ENCODE results near the gene RRAD.
"Not testable (repeated sequence)": the region's sequence is repeated elsewhere in the genome, so short reads cannot be mapped to it uniquely, and the experiment has no call there.

Gene RRAD, protein sequence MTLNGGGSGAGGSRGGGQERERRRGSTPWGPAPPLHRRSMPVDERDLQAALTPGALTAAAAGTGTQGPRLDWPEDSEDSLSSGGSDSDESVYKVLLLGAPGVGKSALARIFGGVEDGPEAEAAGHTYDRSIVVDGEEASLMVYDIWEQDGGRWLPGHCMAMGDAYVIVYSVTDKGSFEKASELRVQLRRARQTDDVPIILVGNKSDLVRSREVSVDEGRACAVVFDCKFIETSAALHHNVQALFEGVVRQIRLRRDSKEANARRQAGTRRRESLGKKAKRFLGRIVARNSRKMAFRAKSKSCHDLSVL

GRCh38 chr16:66925322-66925840, at the start of gene RRAD:
RRAD (minus strand) TSS chr16:66925535; CDS start chr16:66925179, 356 bp downstream.
- DNase-seq = peak; percentile 27

GRCh38 chr16:66974932-66975246, 49.6 kb upstream of the RRAD start:
- peak; percentile 30 for DNase-seq

DNA sequence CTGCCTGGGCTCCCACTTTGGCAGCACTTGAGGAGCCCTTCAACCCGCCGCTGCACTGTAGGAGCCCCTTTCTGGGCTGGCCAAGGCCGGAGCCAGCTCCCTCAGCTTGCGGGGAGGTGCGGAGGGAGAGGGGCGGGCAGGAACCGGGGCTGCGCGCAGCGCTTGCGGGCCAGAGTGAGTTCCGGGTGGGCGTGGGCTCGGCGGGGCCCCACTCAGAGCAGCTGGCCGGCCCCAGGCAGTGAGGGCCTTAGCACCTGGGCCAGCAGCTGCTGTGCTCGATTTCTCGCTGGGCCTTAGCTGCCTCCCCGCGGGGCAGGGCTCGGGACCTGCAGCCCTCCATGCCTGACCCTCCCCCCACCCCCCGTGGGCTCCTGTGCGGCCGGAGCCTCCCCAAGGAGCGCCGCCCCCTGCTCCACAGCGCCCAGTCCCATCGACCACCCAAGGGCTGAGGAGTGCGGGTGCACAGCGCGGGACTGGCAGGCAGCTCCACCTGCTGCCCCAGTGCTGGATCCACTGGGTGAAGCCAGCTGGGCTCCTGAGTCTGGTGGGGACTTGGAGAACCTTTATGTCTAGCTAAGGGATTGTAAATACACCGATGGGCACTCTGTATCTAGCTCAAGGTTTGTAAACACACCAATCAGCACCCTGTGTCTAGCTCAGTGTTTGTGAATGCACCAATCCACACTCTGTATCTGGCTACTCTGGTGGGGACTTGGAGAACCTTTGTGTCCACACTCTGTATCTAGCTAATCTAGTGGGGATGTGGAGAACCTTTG, 49.0 kb upstream of the RRAD start:
- peak; percentile 18 for DNase-seq

GRCh38 chr16:66973716-66974115, 48.4 kb upstream of the RRAD start:
- DNase-seq = no peak

DNA sequence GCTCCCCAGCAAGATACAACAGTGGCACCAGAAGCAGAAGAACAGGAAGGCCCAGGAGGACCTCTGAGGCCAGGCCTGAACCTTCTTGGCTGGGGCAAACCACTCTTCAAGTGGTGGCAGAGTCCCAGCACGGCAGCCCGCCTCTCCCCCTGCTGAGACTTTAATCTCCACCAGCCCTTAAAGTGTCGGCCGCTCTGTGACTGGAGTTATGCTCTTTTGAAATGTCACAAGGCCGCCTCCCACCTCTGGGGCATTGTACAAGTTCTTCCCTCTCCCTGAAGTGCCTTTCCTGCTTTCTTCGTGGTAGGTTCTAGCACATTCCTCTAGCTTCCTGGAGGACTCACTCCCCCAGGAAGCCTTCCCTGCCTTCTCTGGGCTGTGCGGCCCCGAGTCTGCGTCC, 47.6 kb upstream of the RRAD start:
- no peak for DNase-seq

GRCh38 chr16:66970775-66971720, 45.7 kb upstream of the RRAD start:
- DNase-seq = no peak

- no peak for DNase-seq
Observed at GRCh38 chr16:66968847-66969246, 43.5 kb upstream of the RRAD start.

GRCh38 chr16:66964049-66964448, 38.7 kb upstream of the RRAD start:
- no peak for DNase-seq

- DNase-seq = no peak
Observed at GRCh38 chr16:66961914-66962313, 36.6 kb upstream of the RRAD start.

- DNase-seq = peak; percentile 88
Observed at GRCh38 chr16:66961065-66961744, 35.9 kb upstream of the RRAD start, which contains the start of gene CES3. CES3 (plus strand) TSS chr16:66961266; CDS start chr16:66961308, 42 bp downstream.

- no peak for DNase-seq
Observed at GRCh38 chr16:66960270-66960669, 34.9 kb upstream of the RRAD start.

- no peak for DNase-seq
Observed at GRCh38 chr16:66959704-66960161, 34.4 kb upstream of the RRAD start.

- no peak for DNase-seq
Observed at GRCh38 chr16:66958857-66959703, 33.7 kb upstream of the RRAD start.

GRCh38 chr16:66956154-66956457, 30.8 kb upstream of the RRAD start:
- not testable (repeated sequence) for DNase-seq

- not testable (repeated sequence) for DNase-seq
Observed at GRCh38 chr16:66955363-66956153, 30.2 kb upstream of the RRAD start.

DNA sequence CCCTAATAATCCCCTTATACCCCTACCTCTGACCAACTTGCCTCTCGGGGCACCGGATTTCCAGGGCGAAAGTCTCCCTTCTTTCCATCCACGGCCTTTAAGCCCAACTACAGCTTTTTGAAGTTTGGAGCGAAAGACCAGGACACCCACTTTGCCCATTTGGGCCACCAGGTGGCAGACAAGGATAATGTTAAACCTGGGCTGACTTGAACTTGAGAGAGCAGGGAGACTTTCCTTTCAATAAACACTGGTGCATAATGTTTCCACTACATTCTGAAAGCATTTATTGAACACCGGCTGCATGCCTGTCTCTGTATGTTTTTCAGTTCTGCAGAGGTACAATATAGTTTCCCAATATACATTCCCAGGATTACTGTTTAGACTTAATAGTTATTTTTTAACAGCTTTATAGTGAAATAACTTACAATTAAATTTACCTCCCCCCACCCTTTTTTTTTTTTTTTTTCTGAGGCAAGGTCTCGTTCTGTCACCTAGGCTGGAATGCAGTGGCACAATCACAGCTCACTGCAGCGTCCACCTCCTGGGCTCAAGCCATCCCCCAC, 28.8 kb upstream of the RRAD start:
- DNase-seq = peak; percentile 80

DNA sequence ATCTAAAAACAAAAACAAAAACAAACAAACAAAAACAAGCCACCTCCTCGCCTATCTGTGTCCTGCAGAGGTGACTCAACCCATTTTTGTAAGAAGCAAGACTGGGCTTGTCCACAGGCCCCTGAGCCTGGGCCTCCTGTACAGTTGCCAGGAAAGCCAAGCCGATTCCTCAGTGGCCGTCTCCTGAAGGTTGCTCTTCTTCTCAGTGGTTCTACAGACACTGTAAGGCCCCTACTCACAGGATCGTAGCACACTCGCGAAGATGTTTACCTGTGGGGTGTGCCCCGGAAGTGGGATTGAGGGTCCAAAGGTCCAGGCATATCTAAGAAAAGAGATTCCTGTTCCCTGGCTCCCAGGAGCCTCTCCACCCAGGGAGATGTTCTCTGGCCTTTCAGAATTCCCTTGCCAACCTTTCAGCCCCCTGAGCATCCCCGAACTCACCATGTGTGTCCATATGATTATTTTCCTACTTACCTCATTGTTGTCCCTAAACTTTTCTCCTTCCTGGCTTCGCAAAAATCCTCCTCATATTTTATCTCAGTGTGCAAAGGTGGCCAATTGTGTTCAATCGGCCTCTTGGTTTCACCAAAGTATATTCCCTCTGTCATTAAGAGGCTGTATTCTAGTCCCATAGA, 28.2 kb upstream of the RRAD start:
- no peak for DNase-seq

GRCh38 chr16:66952430-66953110, 27.2 kb upstream of the RRAD start:
- DNase-seq = peak; percentile 45
